ENCODE data around the gene SYNGR4.
"Not testable (repeated sequence)": the region's sequence is repeated elsewhere in the genome, so short reads cannot be mapped to it uniquely, and the experiment has no call there.

SYNGR4 gene

GRCh38 chr19:48373567-48373966, 9.4 kb downstream of the SYNGR4 start:
- Histone ChIP-seq H3K4me1 (ENCODE audit: control insufficient read depth, insufficient read depth, low read length) (no peaks in the 10 kb centered on the region; the same call in 1 of the 2 replicates), H3K9ac (ENCODE audit: low read length) (no peak overlapping the region), H3K9me3 (ENCODE audit: control insufficient read depth, insufficient read depth, low read depth, low read length) (no peaks in the 10 kb centered on the region), H3K36me3 (ENCODE audit: control insufficient read depth, insufficient read depth, low read length) (no peaks in the 10 kb centered on the region), H3K27me3 (ENCODE audit: control insufficient read depth, insufficient read depth, low read length) (no peaks in the 10 kb centered on the region), H3K27ac (ENCODE audit: low read depth, low read length) (no peak overlapping the region), H3K4me3 (ENCODE audit: low read depth, low read length) (no peak overlapping the region)

DNA sequence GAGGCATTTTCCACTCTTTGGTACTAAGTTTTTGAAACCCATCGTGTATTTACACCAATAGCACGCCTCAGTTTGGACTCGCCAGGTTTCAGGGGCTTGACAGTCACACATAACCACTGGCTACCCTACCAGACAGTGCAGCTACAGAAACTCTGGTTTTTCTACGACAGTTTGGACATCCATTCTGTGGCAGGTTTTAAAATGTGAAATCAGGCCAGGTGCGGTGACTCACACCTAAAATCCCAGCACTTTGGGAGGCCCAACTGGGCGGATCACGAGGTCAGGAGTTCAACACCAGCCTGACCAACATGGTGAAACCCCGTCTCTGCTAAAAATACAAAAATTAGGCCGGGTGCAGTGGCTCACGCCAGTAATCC, 14.0 kb downstream of the SYNGR4 start:
- Histone ChIP-seq H3K36me3 (ENCODE audit: control insufficient read depth, insufficient read depth, low read length) (peaks cover 17% of the 10 kb centered on the region), H3K9ac (ENCODE audit: low read length) (no peak overlapping the region), H3K27ac (ENCODE audit: low read depth, low read length) (no peak overlapping the region), H3K4me3 (ENCODE audit: low read depth, low read length) (no peak overlapping the region), H3K4me1 (ENCODE audit: control insufficient read depth, insufficient read depth, low read length) (no peaks in the 10 kb centered on the region), H3K9me3 (ENCODE audit: control insufficient read depth, insufficient read depth, low read depth, low read length) (no peaks in the 10 kb centered on the region), H3K27me3 (ENCODE audit: control insufficient read depth, insufficient read depth, low read length) (no peaks in the 10 kb centered on the region)

- H3K4me1 ChIP-seq (ENCODE audit: control insufficient read depth, insufficient read depth, low read length): no peaks in the 10 kb centered on the region
- no peak overlapping the region for H3K9ac ChIP-seq (ENCODE audit: low read length)
- no peak overlapping the region for H3K4me3 ChIP-seq (ENCODE audit: low read depth, low read length)
- no peaks in the 10 kb centered on the region for H3K27me3 ChIP-seq (ENCODE audit: control insufficient read depth, insufficient read depth, low read length)
- no peaks in the 10 kb centered on the region for H3K9me3 ChIP-seq (ENCODE audit: control insufficient read depth, insufficient read depth, low read depth, low read length)
- no peak overlapping the region for H3K27ac ChIP-seq (ENCODE audit: low read depth, low read length)
- H3K36me3 ChIP-seq (ENCODE audit: control insufficient read depth, insufficient read depth, low read length): peaks cover 25% of the 10 kb centered on the region
Measured at GRCh38 chr19:48379058-48379457, 14.9 kb downstream of the SYNGR4 start.

GRCh38 chr19:48381178-48381950, 17.2 kb downstream of the SYNGR4 start:
- H3K9ac ChIP-seq (ENCODE audit: low read length): no peak overlapping the region
- H3K27ac ChIP-seq (ENCODE audit: low read depth, low read length): no peak overlapping the region
- H3K4me3 ChIP-seq (ENCODE audit: low read depth, low read length): no peak overlapping the region
- H3K9me3 ChIP-seq (ENCODE audit: control insufficient read depth, insufficient read depth, low read depth, low read length): no peaks in the 10 kb centered on the region
- H3K27me3 ChIP-seq (ENCODE audit: control insufficient read depth, insufficient read depth, low read length): no peaks in the 10 kb centered on the region
- peaks cover 47% of the 10 kb centered on the region for H3K36me3 ChIP-seq (ENCODE audit: control insufficient read depth, insufficient read depth, low read length)
- H3K4me1 ChIP-seq (ENCODE audit: control insufficient read depth, insufficient read depth, low read length): no peaks in the 10 kb centered on the region

GRCh38 chr19:48382286-48382685, 18.1 kb downstream of the SYNGR4 start:
- Histone ChIP-seq H3K27me3 (ENCODE audit: control insufficient read depth, insufficient read depth, low read length) (no peaks in the 10 kb centered on the region), H3K9ac (ENCODE audit: low read length) (no peak overlapping the region), H3K9me3 (ENCODE audit: control insufficient read depth, insufficient read depth, low read depth, low read length) (no peaks in the 10 kb centered on the region), H3K4me3 (ENCODE audit: low read depth, low read length) (no peak overlapping the region), H3K27ac (ENCODE audit: low read depth, low read length) (no peak overlapping the region), H3K4me1 (ENCODE audit: control insufficient read depth, insufficient read depth, low read length) (no peaks in the 10 kb centered on the region), H3K36me3 (ENCODE audit: control insufficient read depth, insufficient read depth, low read length) (peaks cover 51% of the 10 kb centered on the region)

- Histone ChIP-seq H3K9me3 (ENCODE audit: control insufficient read depth, insufficient read depth, low read depth, low read length) (no peaks in the 10 kb centered on the region), H3K27me3 (ENCODE audit: control insufficient read depth, insufficient read depth, low read length) (no peaks in the 10 kb centered on the region), H3K27ac (ENCODE audit: low read depth, low read length) (no peak overlapping the region), H3K4me1 (ENCODE audit: control insufficient read depth, insufficient read depth, low read length) (no peaks in the 10 kb centered on the region; the same call in 1 of the 2 replicates), H3K4me3 (ENCODE audit: low read depth, low read length) (no peak overlapping the region), H3K36me3 (ENCODE audit: control insufficient read depth, insufficient read depth, low read length) (peaks cover 74% of the 10 kb centered on the region), H3K9ac (ENCODE audit: low read length) (no peak overlapping the region)
Measured at GRCh38 chr19:48385461-48386087, 21.4 kb downstream of the SYNGR4 start.

- Histone ChIP-seq H3K27me3 (ENCODE audit: control insufficient read depth, insufficient read depth, low read length) (no peaks in the 10 kb centered on the region), H3K9me3 (ENCODE audit: control insufficient read depth, insufficient read depth, low read depth, low read length) (no peaks in the 10 kb centered on the region), H3K36me3 (ENCODE audit: control insufficient read depth, insufficient read depth, low read length) (peaks cover 66% of the 10 kb centered on the region), H3K4me1 (ENCODE audit: control insufficient read depth, insufficient read depth, low read length) (peaks cover 5% of the 10 kb centered on the region; the same call in 1 of the 2 replicates), H3K4me3 (ENCODE audit: low read depth, low read length) (no peak overlapping the region), H3K9ac (ENCODE audit: low read length) (no peak overlapping the region), H3K27ac (ENCODE audit: low read depth, low read length) (no peak overlapping the region)
Measured at GRCh38 chr19:48386981-48387380, 22.8 kb downstream of the SYNGR4 start.

DNA sequence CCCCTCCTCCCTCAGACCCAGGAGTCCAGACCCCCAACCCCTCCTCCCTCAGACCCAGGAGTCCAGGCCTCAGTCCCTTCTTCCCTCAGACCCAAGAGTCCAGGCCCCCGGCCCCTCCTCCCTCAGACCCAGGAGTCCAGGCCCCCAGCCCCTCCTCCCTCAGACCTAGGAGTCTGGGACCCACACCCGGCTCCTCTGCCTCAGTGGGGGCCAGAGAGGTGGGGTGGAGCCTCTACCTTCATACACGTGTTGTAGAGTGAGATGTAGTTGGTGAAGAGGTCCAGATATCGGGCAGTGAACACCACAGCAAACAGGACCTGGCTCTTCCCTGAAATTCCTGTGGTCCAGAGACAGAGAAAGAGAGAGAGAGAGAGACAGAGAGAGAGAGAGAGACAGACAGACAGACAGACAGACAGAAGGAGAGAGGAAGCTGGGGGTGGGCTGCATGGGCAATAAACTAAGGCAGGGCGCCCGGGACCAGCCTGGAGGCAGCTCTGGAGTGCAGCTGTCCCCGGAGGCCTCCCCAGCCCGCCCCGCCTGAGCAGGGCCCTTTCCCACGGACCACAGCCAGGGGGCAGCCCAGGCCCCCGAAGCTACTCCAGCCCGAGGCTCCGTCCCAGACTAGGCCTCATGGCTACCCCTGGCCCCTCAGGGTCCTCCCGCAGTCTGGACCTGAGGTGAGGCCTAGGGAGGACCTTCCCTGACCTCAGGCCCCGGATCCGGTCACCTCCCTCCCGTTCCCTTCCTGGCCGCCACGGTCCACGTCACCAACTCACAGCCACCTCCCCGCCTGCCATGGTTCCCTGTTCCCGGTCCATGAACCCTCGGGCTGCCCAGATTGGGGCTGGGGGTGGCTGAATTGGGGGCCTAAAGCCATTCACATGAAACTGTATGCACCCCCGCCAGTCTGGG, 26.3 kb downstream of the SYNGR4 start:
- Histone ChIP-seq H3K27ac (ENCODE audit: low read depth, low read length) (peak overlapping the region; percentile 82), H3K4me3 (ENCODE audit: low read depth, low read length) (peak overlapping the region; percentile 83), H3K9ac (ENCODE audit: low read length) (peak overlapping the region; percentile 89), H3K4me1 (ENCODE audit: control insufficient read depth, insufficient read depth, low read length) (peaks cover 27% of the 10 kb centered on the region), H3K9me3 (ENCODE audit: control insufficient read depth, insufficient read depth, low read depth, low read length) (no peaks in the 10 kb centered on the region), H3K36me3 (ENCODE audit: control insufficient read depth, insufficient read depth, low read length) (peaks cover 35% of the 10 kb centered on the region), H3K27me3 (ENCODE audit: control insufficient read depth, insufficient read depth, low read length) (peaks cover 30% of the 10 kb centered on the region)

- no peaks in the 10 kb centered on the region for H3K9me3 ChIP-seq (ENCODE audit: control insufficient read depth, insufficient read depth, low read depth, low read length)
- H3K36me3 ChIP-seq (ENCODE audit: control insufficient read depth, insufficient read depth, low read length): peaks cover 27% of the 10 kb centered on the region
- peaks cover 39% of the 10 kb centered on the region for H3K27me3 ChIP-seq (ENCODE audit: control insufficient read depth, insufficient read depth, low read length)
- H3K4me3 ChIP-seq (ENCODE audit: low read depth, low read length): peak within 1 kb of the TSS; percentile 83
- H3K9ac ChIP-seq (ENCODE audit: low read length): peak within 1 kb of the TSS; percentile 89
- peaks cover 36% of the 10 kb centered on the region for H3K4me1 ChIP-seq (ENCODE audit: control insufficient read depth, insufficient read depth, low read length)
- H3K27ac ChIP-seq (ENCODE audit: low read depth, low read length): peak within 1 kb of the TSS; percentile 82
Measured at GRCh38 chr19:48391100-48392005, 27.2 kb downstream of the SYNGR4 start, which contains the start of gene KDELR1. KDELR1 (minus strand) TSS chr19:48391551; CDS start chr19:48391358, 193 bp downstream.

DNA sequence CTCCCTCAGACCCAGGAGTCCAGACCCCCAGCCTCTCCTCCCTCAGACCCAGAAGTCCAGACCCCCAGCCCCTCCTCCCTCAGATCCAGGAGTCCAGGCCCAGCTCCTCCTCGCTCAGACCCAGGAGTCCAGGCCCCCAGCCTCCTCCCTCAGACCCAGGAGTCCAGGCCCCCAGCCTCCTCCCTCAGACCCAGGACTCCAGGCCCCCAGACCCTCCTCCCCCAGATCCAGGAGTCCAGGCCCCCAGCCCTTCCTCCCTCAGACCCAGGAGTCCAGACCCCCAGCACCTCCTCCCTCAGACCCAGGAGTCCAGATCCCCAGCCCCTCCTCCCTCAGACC, 27.8 kb downstream of the SYNGR4 start:
- Histone ChIP-seq H3K36me3 (ENCODE audit: control insufficient read depth, insufficient read depth, low read length) (peaks cover 26% of the 10 kb centered on the region), H3K27me3 (ENCODE audit: control insufficient read depth, insufficient read depth, low read length) (peaks cover 45% of the 10 kb centered on the region), H3K4me1 (ENCODE audit: control insufficient read depth, insufficient read depth, low read length) (peaks cover 42% of the 10 kb centered on the region)
- H3K9ac ChIP-seq (ENCODE audit: low read length); H3K9me3 ChIP-seq (ENCODE audit: control insufficient read depth, insufficient read depth, low read depth, low read length); H3K4me3 ChIP-seq (ENCODE audit: low read depth, low read length); H3K27ac ChIP-seq (ENCODE audit: low read depth, low read length): not testable (repeated sequence)
